C4-2B (cell line): Measurements from ENCODE around the gene MYRFL.

Experiments used
- ZFX ChIP-seq: fragments of 450-650 bp; IDR thresholded peaks from 2 replicates; pipeline ENCODE4 v1.6.1; 2017
- TF ChIP-seq, protein P1 (sequence below): fragments of 450-650 bp; conservative IDR thresholded peaks from 2 replicates; pipeline ENCODE4 v1.5.1; 2017; ENCODE audit warnings: mild to moderate bottlenecking

DNA sequence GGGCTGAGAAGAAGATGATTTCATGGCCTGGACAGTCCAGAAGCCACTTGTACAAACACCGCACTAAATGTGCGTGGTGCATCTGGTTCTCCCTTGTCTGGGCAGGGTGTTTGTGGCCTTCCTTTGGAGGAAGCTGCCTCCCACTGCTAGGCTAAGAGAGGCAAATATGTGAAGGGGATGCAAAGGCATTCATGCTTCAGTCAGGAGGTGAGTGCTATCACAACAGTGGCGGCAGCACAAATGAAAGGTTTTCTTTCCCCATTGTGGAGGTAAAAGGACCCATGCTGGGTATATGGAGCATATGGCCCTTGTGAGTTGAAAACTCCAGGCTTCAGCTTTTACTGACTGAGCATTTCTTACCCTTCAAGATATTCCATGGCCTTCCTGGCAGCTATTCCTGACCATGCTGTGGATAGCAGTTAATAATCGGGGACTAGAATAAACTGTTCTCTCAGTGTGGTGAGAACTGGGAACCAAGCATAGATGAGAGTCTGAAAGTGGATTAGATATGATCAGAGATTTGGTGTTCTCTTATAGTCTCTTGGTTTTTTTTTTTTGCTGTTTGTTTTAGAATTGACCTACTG is 69.9 kb downstream of the MYRFL start:
- TF ChIP-seq, protein P1, sequence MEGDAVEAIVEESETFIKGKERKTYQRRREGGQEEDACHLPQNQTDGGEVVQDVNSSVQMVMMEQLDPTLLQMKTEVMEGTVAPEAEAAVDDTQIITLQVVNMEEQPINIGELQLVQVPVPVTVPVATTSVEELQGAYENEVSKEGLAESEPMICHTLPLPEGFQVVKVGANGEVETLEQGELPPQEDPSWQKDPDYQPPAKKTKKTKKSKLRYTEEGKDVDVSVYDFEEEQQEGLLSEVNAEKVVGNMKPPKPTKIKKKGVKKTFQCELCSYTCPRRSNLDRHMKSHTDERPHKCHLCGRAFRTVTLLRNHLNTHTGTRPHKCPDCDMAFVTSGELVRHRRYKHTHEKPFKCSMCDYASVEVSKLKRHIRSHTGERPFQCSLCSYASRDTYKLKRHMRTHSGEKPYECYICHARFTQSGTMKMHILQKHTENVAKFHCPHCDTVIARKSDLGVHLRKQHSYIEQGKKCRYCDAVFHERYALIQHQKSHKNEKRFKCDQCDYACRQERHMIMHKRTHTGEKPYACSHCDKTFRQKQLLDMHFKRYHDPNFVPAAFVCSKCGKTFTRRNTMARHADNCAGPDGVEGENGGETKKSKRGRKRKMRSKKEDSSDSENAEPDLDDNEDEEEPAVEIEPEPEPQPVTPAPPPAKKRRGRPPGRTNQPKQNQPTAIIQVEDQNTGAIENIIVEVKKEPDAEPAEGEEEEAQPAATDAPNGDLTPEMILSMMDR: no peak
- TF ChIP-seq ZFX: no peak
